ENCODE results near the gene ZNF567.
"Not testable (repeated sequence)": the region's sequence is repeated elsewhere in the genome, so short reads cannot be mapped to it uniquely, and the experiment has no call there.

The ZNF567 gene

GRCh38 chr19:36687214-36688056 is at the start of gene ZNF567:
ZNF567 (plus strand) TSS chr19:36687612; CDS start chr19:36694868, 7,256 bp downstream.
- peak; percentile 97 to 98 for DNase-seq (ENCODE audit: low read depth in 2 of 2, low spot score in 1 of 2)

DNA sequence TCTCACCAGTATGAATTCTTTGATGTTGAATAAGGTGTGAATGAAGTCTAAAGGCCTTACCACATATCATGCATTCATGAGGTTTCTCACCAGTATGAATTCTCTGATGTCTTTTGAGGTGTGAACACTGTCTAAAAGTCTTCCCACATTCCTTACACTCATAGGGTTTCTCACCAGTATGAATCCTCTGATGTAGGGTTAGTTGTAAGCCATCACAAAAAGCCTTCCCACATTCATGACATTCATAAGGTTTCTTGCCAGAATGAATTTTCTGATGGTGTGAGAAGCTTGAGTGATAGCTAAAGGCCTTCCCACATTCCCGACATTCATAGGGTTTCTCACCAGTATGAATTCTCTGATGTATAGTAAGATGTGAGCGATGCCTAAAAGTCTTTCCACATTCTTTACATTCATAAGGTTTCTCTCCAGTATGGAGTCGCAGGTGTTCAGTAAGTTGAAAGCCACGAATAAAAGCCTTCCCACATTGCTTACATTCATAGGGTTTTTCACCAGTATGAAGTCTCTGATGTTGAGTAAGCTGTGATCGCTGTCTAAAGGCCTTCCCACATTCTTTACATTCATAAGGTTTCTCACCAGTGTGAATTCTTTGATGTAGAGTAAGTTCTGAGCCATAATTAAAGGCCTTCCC is 48.4 kb upstream of the ZNF567 start:
- no peak for DNase-seq (ENCODE audit: low read depth in 2 of 2, low spot score in 1 of 2)

DNA sequence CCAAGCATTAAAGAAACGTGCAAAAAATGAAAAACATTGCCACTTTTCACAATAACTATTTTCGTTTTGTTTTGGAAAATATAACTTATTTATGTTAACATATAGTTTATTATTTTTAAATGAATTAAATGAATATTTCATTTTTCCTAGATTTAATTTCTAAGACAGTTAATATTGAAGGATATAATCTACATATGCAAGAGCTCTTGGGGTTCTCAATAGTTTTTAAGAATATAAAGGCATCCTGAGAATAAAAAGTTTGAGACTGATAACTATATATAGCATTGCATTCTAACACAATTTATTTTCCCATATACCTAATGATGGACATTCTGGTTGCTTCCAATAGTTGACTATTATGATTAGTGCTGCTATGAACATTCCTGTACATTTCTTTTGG is 40.7 kb upstream of the ZNF567 start:
- DNase-seq (ENCODE audit: low read depth in 2 of 2, low spot score in 1 of 2): no peak

GRCh38 chr19:36652958-36653357 is 34.5 kb upstream of the ZNF567 start:
- no peak for DNase-seq (ENCODE audit: low read depth in 2 of 2, low spot score in 1 of 2)

GRCh38 chr19:36665832-36666231 is 21.6 kb upstream of the ZNF567 start:
- no peak for DNase-seq (ENCODE audit: low read depth in 2 of 2, low spot score in 1 of 2)

DNA sequence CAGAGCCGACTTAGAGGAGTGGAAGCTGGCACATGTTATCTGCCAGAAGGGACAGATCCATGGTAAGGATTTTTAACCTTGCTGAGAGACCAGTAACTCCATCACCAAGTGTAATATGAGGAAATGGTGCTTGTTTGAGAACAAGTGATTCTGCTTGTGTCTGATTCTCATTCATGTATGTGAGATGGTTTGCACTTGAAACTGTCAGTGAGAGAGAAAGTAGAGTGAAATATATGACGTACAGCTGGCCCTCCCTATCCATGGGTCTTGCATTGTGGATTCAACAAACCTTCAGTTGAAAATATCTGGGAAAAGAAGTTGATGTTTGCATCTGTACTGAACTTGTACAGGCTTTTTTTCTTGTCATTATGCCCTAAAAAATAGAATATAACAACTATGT is 18.8 kb upstream of the ZNF567 start:
- no peak for DNase-seq (ENCODE audit: low read depth in 2 of 2, low spot score in 1 of 2)

- DNase-seq (ENCODE audit: low read depth in 2 of 2, low spot score in 1 of 2): no peak
Observed at GRCh38 chr19:36672368-36672767, 15.0 kb upstream of the ZNF567 start.

DNA sequence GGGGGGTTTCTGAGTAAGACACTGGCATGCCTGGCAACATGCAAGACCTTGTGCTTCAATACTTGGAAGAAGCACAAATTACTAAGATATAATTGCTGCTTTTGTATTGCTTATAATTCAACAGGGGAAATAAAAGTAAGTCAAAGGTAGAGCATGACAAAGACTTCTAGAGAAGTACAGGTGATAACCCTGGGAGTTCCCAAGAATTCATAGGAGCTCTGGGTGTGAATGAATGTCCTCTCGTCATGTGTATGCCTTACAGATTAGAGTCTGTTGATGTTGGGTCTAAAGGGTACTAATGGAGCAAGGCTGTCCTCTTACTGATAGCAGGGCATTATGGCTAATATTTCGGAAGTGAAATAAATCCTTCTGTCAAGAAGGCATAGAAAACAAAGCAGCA is 13.2 kb upstream of the ZNF567 start:
- DNase-seq (ENCODE audit: low read depth in 2 of 2, low spot score in 1 of 2): no peak

- DNase-seq (ENCODE audit: low read depth in 2 of 2, low spot score in 1 of 2): no peak
Observed at GRCh38 chr19:36679455-36679854, 8.0 kb upstream of the ZNF567 start.

- no peak for DNase-seq (ENCODE audit: low read depth in 2 of 2, low spot score in 1 of 2)
Observed at GRCh38 chr19:36685835-36686234, 1.6 kb upstream of the ZNF567 start.

- no peak for DNase-seq (ENCODE audit: low read depth in 2 of 2, low spot score in 1 of 2)
Observed at GRCh38 chr19:36686365-36687213, 823 bp upstream of the ZNF567 start.

GRCh38 chr19:36688058-36688457 is 646 bp downstream of the ZNF567 start:
- DNase-seq (ENCODE audit: low read depth in 2 of 2, low spot score in 1 of 2): no peak

- no peak for DNase-seq (ENCODE audit: low read depth in 2 of 2, low spot score in 1 of 2)
Observed at GRCh38 chr19:36707134-36707533, 19.7 kb downstream of the ZNF567 start.

GRCh38 chr19:36709423-36709822 is 22.0 kb downstream of the ZNF567 start:
- DNase-seq (ENCODE audit: low read depth in 2 of 2, low spot score in 1 of 2): no peak

GRCh38 chr19:36719687-36720556 is 32.5 kb downstream of the ZNF567 start:
- no peak for DNase-seq (ENCODE audit: low read depth in 2 of 2, low spot score in 1 of 2)

DNA sequence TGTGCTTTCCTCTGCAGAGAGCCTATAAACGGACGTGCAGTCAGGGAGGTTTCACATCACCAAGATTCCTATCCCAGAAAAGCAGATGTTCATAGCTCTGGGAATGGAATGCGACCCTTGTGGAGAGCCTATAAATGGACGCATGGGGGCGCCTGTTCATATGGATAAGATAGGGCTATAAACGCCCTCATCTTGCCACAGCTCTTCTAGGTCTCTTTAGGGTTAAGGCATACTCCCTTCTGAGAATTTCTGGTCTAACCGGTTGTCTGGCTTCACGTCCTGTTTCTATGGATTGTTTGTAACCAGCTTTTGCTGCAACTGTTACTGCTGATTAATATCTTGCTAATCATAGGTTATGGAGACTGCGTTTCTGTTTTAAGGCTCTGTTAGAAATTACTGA is 48.8 kb downstream of the ZNF567 start:
- not testable (repeated sequence) for DNase-seq (ENCODE audit: low read depth in 2 of 2, low spot score in 1 of 2)

DNA sequence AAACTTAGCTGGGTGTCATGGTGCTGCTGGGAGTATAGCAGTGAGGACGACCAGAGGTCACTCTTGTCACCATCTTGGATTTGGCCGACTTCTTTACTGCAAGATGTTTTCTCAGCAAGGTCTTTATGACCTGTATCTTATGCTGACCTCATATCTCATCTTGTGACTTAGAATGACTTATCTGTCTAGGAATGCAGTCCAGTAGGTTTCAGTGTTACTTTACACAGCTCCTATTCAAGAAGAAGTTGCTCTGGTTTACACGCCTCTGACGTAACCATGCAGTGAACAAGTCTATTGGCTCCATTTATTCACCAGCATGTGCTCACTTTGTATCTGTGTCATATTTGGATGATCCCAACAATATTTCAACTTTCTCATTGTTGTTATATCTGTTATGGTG is 58.5 kb downstream of the ZNF567 start:
- no peak for DNase-seq (ENCODE audit: low read depth in 2 of 2, low spot score in 1 of 2)

DNA sequence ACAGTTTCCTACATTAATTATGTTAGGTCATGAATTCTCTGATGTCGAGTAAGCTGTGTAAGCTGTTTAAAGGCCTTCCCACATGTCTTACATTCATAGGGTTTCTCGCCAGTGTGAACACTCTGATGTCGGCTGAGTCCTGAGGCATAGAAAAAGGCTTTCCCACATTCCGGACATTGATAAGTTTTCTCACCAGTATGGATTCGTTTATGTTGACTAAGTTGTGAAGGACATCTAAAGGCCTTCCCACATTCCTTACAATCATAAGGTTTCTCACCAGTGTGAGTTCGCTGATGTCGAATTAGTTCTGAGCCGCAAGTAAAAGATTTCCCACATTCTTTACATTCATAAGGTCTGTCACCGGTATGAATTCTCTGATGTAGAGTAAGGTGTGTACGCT is 60.3 kb downstream of the ZNF567 start:
- no peak for DNase-seq (ENCODE audit: low read depth in 2 of 2, low spot score in 1 of 2)

GRCh38 chr19:36748431-36749275 is 61.2 kb downstream of the ZNF567 start:
- DNase-seq (ENCODE audit: low read depth in 2 of 2, low spot score in 1 of 2): no peak

GRCh38 chr19:36749613-36750012 is 62.2 kb downstream of the ZNF567 start:
- not testable (repeated sequence) for DNase-seq (ENCODE audit: low read depth in 2 of 2, low spot score in 1 of 2)

All from stimulated activated CD8-positive, alpha-beta memory T cell treated with anti-CD3 and anti-CD28 coated beads, Interleukin-4, amount 100 ng/mL, for 4 hours (primary cell).